Natural killer cell (primary cell): ENCODE data around the gene TRAM2. TPM values are rescaled to one million over a fixed set of nuclear protein-coding genes. Genes with fewer than 3 reads are reported as not detected.

Source experiments
- ATAC-seq, 3 donors: fragments of 150-1000 bp in 2 of 3; fragments of 200-7000 bp in 1 of 3; cut with Tn5 transposase; 1 replicate in 1 of 3; 2 replicates in 2 of 3; pipeline ENCODE4 v1.10.0; 2021; ENCODE audit warnings: mild to moderate bottlenecking in 2 of 3, moderate library complexity in 2 of 3
- DNase-seq, 2 donors: peaks; one replicate each; pipeline versions ENCODE4 v3.0.0 to v3.0.0-alpha.2; 2013 to 2021; ENCODE audit warnings: mixed read lengths in 1 of 2
- H3K27ac ChIP-seq: one replicate; pipeline ENCODE4 v1.5.1; 2013; ENCODE audit warnings: mild to moderate bottlenecking, low read length
- H3K27me3 ChIP-seq: one replicate; pipeline ENCODE4 v1.6.1; 2013; ENCODE audit warnings: low read length; ENCODE audit not compliant: control insufficient read depth, insufficient read depth
- H3K36me3 ChIP-seq: one replicate; pipeline ENCODE4 v1.6.1; 2013; ENCODE audit warnings: low read length; ENCODE audit not compliant: control insufficient read depth, insufficient read depth
- H3K4me1 ChIP-seq: one replicate; pipeline ENCODE4 v1.6.1; 2013; ENCODE audit warnings: low read length; ENCODE audit not compliant: control insufficient read depth, insufficient read depth
- H3K4me3 ChIP-seq: one replicate; pipeline ENCODE4 v1.5.1; 2013; ENCODE audit warnings: low read length
- H3K9me3 ChIP-seq: one replicate; pipeline ENCODE4 v1.6.1; 2013; ENCODE audit warnings: low read length; ENCODE audit not compliant: control insufficient read depth, insufficient read depth
- H3K27ac Mint-ChIP-seq, 2 donors: one replicate each; pipeline ENCODE4 v1.8.0; 2022; ENCODE audit warnings: mild to moderate bottlenecking in 2 of 2, mixed read lengths in 2 of 2, moderate library complexity in 1 of 2
- H3K27me3 Mint-ChIP-seq, 2 donors: one replicate each; pipeline ENCODE4 v1.8.0; 2022; ENCODE audit warnings: low read depth in 2 of 2, mixed read lengths in 2 of 2
- H3K36me3 Mint-ChIP-seq: one replicate; pipeline ENCODE4 v1.8.0; 2022; ENCODE audit warnings: mixed read lengths
- H3K4me1 Mint-ChIP-seq, 2 donors: one replicate each; pipeline ENCODE4 v1.8.0; 2022; ENCODE audit warnings: mixed read lengths in 2 of 2
- H3K4me3 Mint-ChIP-seq: one replicate; pipeline ENCODE4 v1.8.0; 2022; ENCODE audit warnings: mild to moderate bottlenecking, moderate library complexity, mixed read lengths
- H3K9me3 Mint-ChIP-seq, 2 donors: one replicate each; pipeline ENCODE4 v1.8.0; 2022; ENCODE audit warnings: mixed read lengths in 2 of 2
- CTCF ChIP-seq: fragments of 200-600 bp; IDR thresholded peaks from one replicate; pipeline ENCODE4 v1.8.0; 2022; ENCODE audit warnings: antibody characterized with exemption
- WGBS: methylation state at CpG from one replicate; pipeline ENCODE4 v1.1.7; 2013; ENCODE audit warnings: missing lambda C conversion rate; ENCODE audit not compliant: insufficient coverage; 5-methylcytosine and 5-hydroxymethylcytosine counted together
- intact Hi-C: fragments of 100-400 bp; cut with micrococcal nuclease; formaldehyde crosslinking; loops from one replicate; pipeline ENCODE4 v1.14.2; 2022
- total RNA-seq, 4 donors: library from RNA; stranded (reverse); fragments of 120-200 nt in 1 of 4; gene quantifications; one replicate each; pipeline versions ENCODE4 v1.2.3 to v1.2.4, GENCODE V29; 2013 to 2022

TRAM2 gene
- total RNA-seq, 3 donors from 2014 or later (not counting 1 experiment from before 2014, with no cell fraction given) = 16.2 to 20.0 (median 19.2) TPM

GRCh38 chr6:52538901-52539354, 37.9 kb downstream of the TRAM2 start:
- Histone ChIP-seq H3K4me3 (no peak overlapping the region), H3K36me3 (no peaks in the 10 kb centered on the region), H3K27me3 (no peaks in the 10 kb centered on the region), H3K9me3 (no peaks in the 10 kb centered on the region), H3K27ac (no peak overlapping the region), H3K4me1 (peaks cover 43% of the 10 kb centered on the region)
- no peaks in the 10 kb centered on the region for H3K27me3 Mint-ChIP-seq
- peaks cover 52 to 62% of the 10 kb centered on the region in 2 donors for H3K4me1 Mint-ChIP-seq
- whole genome bisulfite sequencing = 97% methylated on average over 5 of the region's 5 CpGs
- TF ChIP-seq CTCF = no peak
- no peaks in the 10 kb centered on the region for H3K36me3 Mint-ChIP-seq
- ATAC-seq (no peak), DNase-seq (no peak)
- no peak overlapping the region for H3K4me3 Mint-ChIP-seq
- intact Hi-C loops = no loop called here
- no peaks in the 10 kb centered on the region for H3K9me3 Mint-ChIP-seq
- H3K27ac Mint-ChIP-seq = no peak overlapping the region

- no peaks in the 10 kb centered on the region for H3K9me3 ChIP-seq
- Mint-ChIP-seq H3K9me3 (no peaks in the 10 kb centered on the region), H3K4me1 (peaks cover 51 to 61% of the 10 kb centered on the region in 2 donors), H3K4me3 (no peak overlapping the region), H3K27me3 (no peaks in the 10 kb centered on the region), H3K27ac (peak overlapping the region in 1 of 2 donors; percentile 68), H3K36me3 (no peaks in the 10 kb centered on the region)
- H3K4me1 ChIP-seq = peaks cover 43% of the 10 kb centered on the region
- no peak overlapping the region for H3K4me3 ChIP-seq
- ATAC-seq = no peak
- no peak overlapping the region for H3K27ac ChIP-seq
- 94% methylated on average over 5 of the region's 5 CpGs for WGBS
- no peak for DNase-seq
- H3K36me3 ChIP-seq = peaks cover 2% of the 10 kb centered on the region
- intact Hi-C loops = no loop called here
- TF ChIP-seq CTCF = no peak
- H3K27me3 ChIP-seq = no peaks in the 10 kb centered on the region
Observed at GRCh38 chr6:52538252-52538900, 38.5 kb downstream of the TRAM2 start.

GRCh38 chr6:52537001-52537753, 39.7 kb downstream of the TRAM2 start:
- Histone ChIP-seq H3K9me3 (no peaks in the 10 kb centered on the region), H3K27ac (no peak overlapping the region), H3K27me3 (no peaks in the 10 kb centered on the region), H3K36me3 (peaks cover 4% of the 10 kb centered on the region), H3K4me1 (peaks cover 43% of the 10 kb centered on the region), H3K4me3 (no peak overlapping the region)
- peak; percentile 50 to 62 (median 58) for ATAC-seq
- Mint-ChIP-seq H3K27me3 (no peaks in the 10 kb centered on the region), H3K36me3 (no peaks in the 10 kb centered on the region), H3K4me1 (peaks cover 51 to 61% of the 10 kb centered on the region in 2 donors), H3K4me3 (peak overlapping the region; percentile 28), H3K9me3 (no peaks in the 10 kb centered on the region), H3K27ac (peak overlapping the region; percentile 34 to 68)
- no peak for TF ChIP-seq CTCF
- DNase-seq = peak in 1 of 2 donors; percentile 15
- intact Hi-C loops = no loop called here
- 38% methylated on average over 8 of the region's 8 CpGs for WGBS
